PC-3 (cell line): Measurements from ENCODE around the gene ASB7.

Experiments used
- CTCF ChIP-seq: fragments of 300-600 bp; sonication (generic); conservative IDR thresholded peaks from 2 replicates; pipeline ENCODE4 v1.5.1; 2017; ENCODE audit warnings: antibody characterized with exemption, low read depth, mild to moderate bottlenecking, low read length
- EZH2 ChIP-seq: fragments of 300-600 bp; sonication (generic); IDR thresholded peaks from one replicate; pipeline ENCODE4 v1.6.1; 2017; ENCODE audit warnings: antibody characterized with exemption, mild to moderate bottlenecking, low read length; ENCODE audit not compliant: unreplicated experiment

DNA sequence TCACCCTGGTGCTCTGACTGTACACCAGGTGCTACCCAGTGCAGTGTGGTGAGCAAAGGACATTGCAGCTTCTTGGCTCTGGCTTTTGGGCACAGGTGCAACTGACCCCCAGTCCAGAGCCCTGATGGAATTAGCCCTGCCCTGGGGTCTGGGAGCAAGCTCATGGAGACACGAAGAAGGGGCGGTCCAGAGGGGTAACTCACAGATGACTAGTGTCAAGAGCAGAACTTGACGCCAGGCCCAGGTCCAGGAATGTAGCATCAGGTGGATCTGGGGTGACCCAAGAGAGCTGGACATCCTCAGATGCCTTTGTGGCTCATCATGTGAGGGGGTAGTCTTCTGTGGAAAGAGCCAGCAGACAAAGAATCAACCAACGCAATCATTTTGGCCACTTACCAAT lies 88.9 kb downstream of the ASB7 start:
- TF ChIP-seq CTCF, result no peak
- TF ChIP-seq EZH2, result no peak
